Activated CD8-positive, alpha-beta T cell treated with anti-CD3 and anti-CD28 coated beads, Interleukin-2, amount 10 ng/mL, durations not matched to agents 7 days and 5 days (primary cell): ENCODE results near the gene TTC33. TPM values are rescaled to one million over a fixed set of nuclear protein-coding genes. Genes with fewer than 3 reads are reported as not detected.

Experiments used
- ATAC-seq: fragments of 150-1000 bp; cut with Tn5 transposase; one replicate; pipeline ENCODE4 v1.10.0; 2021; ENCODE audit warnings: moderate library complexity
- CTCF ChIA-PET: fragments of 350-600 bp; sonication (Branson Sonifier 250); formaldehyde crosslinking; loops from one replicate; lab custom pipeline; 2021; ENCODE audit warnings: antibody characterized with exemption; lab: Charles Lee
- POLR2A ChIA-PET: fragments of 350-600 bp; sonication (Branson Sonifier 250); formaldehyde crosslinking; loops from one replicate; lab custom pipeline; 2021; ENCODE audit warnings: antibody characterized with exemption; lab: Charles Lee
- DNase-seq: peaks from one replicate; pipeline ENCODE4 v3.0.0-alpha.2; 2020
- H3K27ac Mint-ChIP-seq: one replicate; pipeline ENCODE4 v1.8.0; 2021; ENCODE audit warnings: mild to moderate bottlenecking, mixed read lengths
- H3K27me3 Mint-ChIP-seq: one replicate; pipeline ENCODE4 v1.8.0; 2021; ENCODE audit warnings: low read depth, mixed read lengths
- H3K36me3 Mint-ChIP-seq: one replicate; pipeline ENCODE4 v1.8.0; 2021; ENCODE audit warnings: low read depth, mixed read lengths
- H3K4me1 Mint-ChIP-seq: one replicate; pipeline ENCODE4 v1.8.0; 2021; ENCODE audit warnings: low read depth, mixed read lengths
- H3K4me3 Mint-ChIP-seq: one replicate; pipeline ENCODE4 v1.8.0; 2021; ENCODE audit warnings: mild to moderate bottlenecking, mixed read lengths
- H3K9me3 Mint-ChIP-seq: one replicate; pipeline ENCODE4 v1.8.0; 2022; ENCODE audit warnings: mixed read lengths; ENCODE audit not compliant: insufficient read depth
- total RNA-seq, 2 experiments: library from RNA; stranded (reverse); gene quantifications; one replicate each; pipeline ENCODE4 v1.2.3, GENCODE V29; 2021

The TTC33 gene
- total RNA-seq, 2 experiments from 2014 or later: 13.4 to 14.0 TPM

- CTCF ChIA-PET: interaction anchor here (0.7 to 1.3 kb wide), 3 partner anchors 8 to 63 kb away, joined by 3 to 4 read pairs (median 3); no protein-coding TSS in a partner anchor
- no peaks in the 10 kb centered on the region for H3K9me3 Mint-ChIP-seq
- DNase-seq (no peak), ATAC-seq (no peak)
- peak overlapping the region; percentile 33 for H3K27ac Mint-ChIP-seq
- H3K4me1 Mint-ChIP-seq: peaks cover 27% of the 10 kb centered on the region
- H3K27me3 Mint-ChIP-seq: no peaks in the 10 kb centered on the region
- H3K4me3 Mint-ChIP-seq: no peak overlapping the region
- no peaks in the 10 kb centered on the region for H3K36me3 Mint-ChIP-seq
- POLR2A ChIA-PET: no interaction called here
Observed at GRCh38 chr5:40622463-40623252, 133.1 kb downstream of the TTC33 start.

GRCh38 chr5:40619421-40619820 lies 136.3 kb downstream of the TTC33 start:
- Mint-ChIP-seq H3K4me1 (peaks cover 36% of the 10 kb centered on the region), H3K36me3 (no peaks in the 10 kb centered on the region), H3K9me3 (no peaks in the 10 kb centered on the region), H3K27ac (no peak overlapping the region), H3K4me3 (no peak overlapping the region), H3K27me3 (no peaks in the 10 kb centered on the region)
- POLR2A ChIA-PET: no interaction called here
- DNase-seq (no peak), ATAC-seq (no peak)
- CTCF ChIA-PET: no interaction called here

GRCh38 chr5:40618926-40619325 lies 136.8 kb downstream of the TTC33 start:
- Mint-ChIP-seq H3K27me3 (no peaks in the 10 kb centered on the region), H3K36me3 (no peaks in the 10 kb centered on the region), H3K9me3 (no peaks in the 10 kb centered on the region), H3K4me1 (peaks cover 31% of the 10 kb centered on the region), H3K27ac (no peak overlapping the region), H3K4me3 (no peak overlapping the region)
- POLR2A ChIA-PET: no interaction called here
- CTCF ChIA-PET: interaction anchor here (1.2 kb wide), 1 partner anchor 15 kb away, joined by 3 read pairs; no protein-coding TSS in a partner anchor
- DNase-seq (no peak), ATAC-seq (no peak)

GRCh38 chr5:40616781-40617180 lies 139.0 kb downstream of the TTC33 start:
- no peaks in the 10 kb centered on the region for H3K9me3 Mint-ChIP-seq
- no peaks in the 10 kb centered on the region for H3K27me3 Mint-ChIP-seq
- peaks cover 13% of the 10 kb centered on the region for H3K4me1 Mint-ChIP-seq
- CTCF ChIA-PET: interaction anchor here (1.0 kb wide), 1 partner anchor 59 kb away, joined by 3 read pairs; no protein-coding TSS in a partner anchor
- ATAC-seq: no peak
- POLR2A ChIA-PET: no interaction called here
- no peak overlapping the region for H3K4me3 Mint-ChIP-seq
- DNase-seq: no peak
- H3K36me3 Mint-ChIP-seq: peaks cover under 1% of the 10 kb centered on the region
- H3K27ac Mint-ChIP-seq: no peak overlapping the region

- peak overlapping the region; percentile 7 for H3K27ac Mint-ChIP-seq
- H3K4me1 Mint-ChIP-seq: peaks cover 13% of the 10 kb centered on the region
Observed at GRCh38 chr5:40615586-40616170, 140.1 kb downstream of the TTC33 start.

GRCh38 chr5:40614923-40615585 lies 140.7 kb downstream of the TTC33 start:
- ChIA-PET CTCF (interaction anchor here (0.9 to 2.3 kb wide), 7 partner anchors 8 to 178 kb away, joined by 3 to 13 read pairs (median 4); no protein-coding TSS in a partner anchor), POLR2A (interaction anchor here (1.4 kb wide), 1 partner anchor 65 kb away, joined by 4 read pairs; the partner anchor contains the start of gene PTGER4)

More at GRCh38 chr5:40615586-40616170, 140.1 kb downstream of the TTC33 start:
- H3K4me3 Mint-ChIP-seq: no peak overlapping the region
- H3K27me3 Mint-ChIP-seq: no peaks in the 10 kb centered on the region
- DNase-seq (no peak), ATAC-seq (no peak)
- no peaks in the 10 kb centered on the region for H3K9me3 Mint-ChIP-seq
- POLR2A ChIA-PET: interaction anchor here (1.4 kb wide), 1 partner anchor 64 kb away, joined by 4 read pairs; the partner anchor contains the start of gene PTGER4
- peaks cover 2% of the 10 kb centered on the region for H3K36me3 Mint-ChIP-seq
- CTCF ChIA-PET: interaction anchor here (0.9 to 2.3 kb wide), 4 partner anchors 8 to 73 kb away, joined by 3 to 13 read pairs (median 4); no protein-coding TSS in a partner anchor

GRCh38 chr5:40614466-40614865 lies 141.3 kb downstream of the TTC33 start:
- peaks cover 2% of the 10 kb centered on the region for H3K36me3 Mint-ChIP-seq
- no peaks in the 10 kb centered on the region for H3K9me3 Mint-ChIP-seq
- H3K4me1 Mint-ChIP-seq: peaks cover 13% of the 10 kb centered on the region
- no peaks in the 10 kb centered on the region for H3K27me3 Mint-ChIP-seq
- ChIA-PET POLR2A (no interaction called here), CTCF (interaction anchor here (0.7 to 2.3 kb wide), 8 partner anchors 8 to 177 kb away, joined by 3 to 13 read pairs (median 4); partner anchors contain the start of gene PTGER4)
- no peak overlapping the region for H3K27ac Mint-ChIP-seq
- ATAC-seq (no peak), DNase-seq (no peak)
- no peak overlapping the region for H3K4me3 Mint-ChIP-seq

More at GRCh38 chr5:40614923-40615585, 140.7 kb downstream of the TTC33 start:
- Mint-ChIP-seq H3K36me3 (peaks cover 2% of the 10 kb centered on the region), H3K9me3 (no peaks in the 10 kb centered on the region), H3K4me1 (peaks cover 13% of the 10 kb centered on the region), H3K27me3 (no peaks in the 10 kb centered on the region), H3K27ac (peak overlapping the region; percentile 7), H3K4me3 (no peak overlapping the region)
- ATAC-seq (no peak), DNase-seq (no peak)

- no peaks in the 10 kb centered on the region for H3K27me3 Mint-ChIP-seq
- DNase-seq (no peak), ATAC-seq (no peak)
- peaks cover 2% of the 10 kb centered on the region for H3K36me3 Mint-ChIP-seq
- H3K4me1 Mint-ChIP-seq: peaks cover 18% of the 10 kb centered on the region
- H3K9me3 Mint-ChIP-seq: no peaks in the 10 kb centered on the region
- H3K27ac Mint-ChIP-seq: no peak overlapping the region
- CTCF ChIA-PET: interaction anchor here (0.7 kb wide), 1 partner anchor 83 kb away, joined by 3 read pairs; no protein-coding TSS in a partner anchor
- H3K4me3 Mint-ChIP-seq: no peak overlapping the region
- POLR2A ChIA-PET: interaction anchor here (2.0 kb wide), 1 partner anchor 45 kb away, joined by 7 read pairs; no protein-coding TSS in a partner anchor
Observed at GRCh38 chr5:40607202-40607601, 148.6 kb downstream of the TTC33 start.

- DNase-seq: no peak
- H3K27ac Mint-ChIP-seq: peak overlapping the region; percentile 86
- H3K4me1 Mint-ChIP-seq: peaks cover 25% of the 10 kb centered on the region
- H3K27me3 Mint-ChIP-seq: no peaks in the 10 kb centered on the region
- ATAC-seq: no peak
- no peaks in the 10 kb centered on the region for H3K9me3 Mint-ChIP-seq
- ChIA-PET POLR2A (interaction anchor here (2.0 kb wide), 1 partner anchor 46 kb away, joined by 7 read pairs; no protein-coding TSS in a partner anchor), CTCF (interaction anchor here (1.3 kb wide), 1 partner anchor 9 kb away, joined by 4 read pairs; no protein-coding TSS in a partner anchor)
- no peak overlapping the region for H3K4me3 Mint-ChIP-seq
- peaks cover 2% of the 10 kb centered on the region for H3K36me3 Mint-ChIP-seq
Observed at GRCh38 chr5:40606077-40606765, 149.5 kb downstream of the TTC33 start.

- H3K36me3 Mint-ChIP-seq: peaks cover 2% of the 10 kb centered on the region
- no peaks in the 10 kb centered on the region for H3K9me3 Mint-ChIP-seq
- POLR2A ChIA-PET: interaction anchor here (2.0 kb wide), 1 partner anchor 47 kb away, joined by 7 read pairs; no protein-coding TSS in a partner anchor
- H3K4me1 Mint-ChIP-seq: peaks cover 30% of the 10 kb centered on the region
- H3K4me3 Mint-ChIP-seq: no peak overlapping the region
- CTCF ChIA-PET: interaction anchor here (0.6 to 1.3 kb wide), 2 partner anchors 10 to 219 kb away, joined by 3 to 4 read pairs; no protein-coding TSS in a partner anchor
- ATAC-seq (peak; percentile 36), DNase-seq (no peak)
- no peaks in the 10 kb centered on the region for H3K27me3 Mint-ChIP-seq
- peak overlapping the region; percentile 86 for H3K27ac Mint-ChIP-seq
Observed at GRCh38 chr5:40605295-40605958, 150.3 kb downstream of the TTC33 start.
